Measurements from ENCODE around the gene SMNDC1.

GRCh38 chr10:110312206-110312605, 7.5 kb upstream of the SMNDC1 start:
- TF ChIP-seq POLR2AphosphoS2 (IDR thresholded peaks at IDR 0.05; ENCODE audit: low read depth, low read length), result no peak
- no peak for TF ChIP-seq POLR2A (IDR thresholded peaks at IDR 0.05; ENCODE audit: low read depth, low read length)
- TF ChIP-seq, protein P1, sequence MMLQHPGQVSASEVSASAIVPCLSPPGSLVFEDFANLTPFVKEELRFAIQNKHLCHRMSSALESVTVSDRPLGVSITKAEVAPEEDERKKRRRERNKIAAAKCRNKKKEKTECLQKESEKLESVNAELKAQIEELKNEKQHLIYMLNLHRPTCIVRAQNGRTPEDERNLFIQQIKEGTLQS (IDR thresholded peaks at IDR 0.05; ENCODE audit: borderline replicate concordance, extremely low read depth, low read depth, low read length), result no peak
- TF ChIP-seq, protein P2, sequence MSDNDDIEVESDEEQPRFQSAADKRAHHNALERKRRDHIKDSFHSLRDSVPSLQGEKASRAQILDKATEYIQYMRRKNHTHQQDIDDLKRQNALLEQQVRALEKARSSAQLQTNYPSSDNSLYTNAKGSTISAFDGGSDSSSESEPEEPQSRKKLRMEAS (IDR thresholded peaks at IDR 0.05; ENCODE audit: low read depth, low read length), result no peak
- no peak for TF ChIP-seq GATAD2B (conservative IDR thresholded peaks at IDR 0.05; ENCODE audit: low read depth)
- TF ChIP-seq, protein P3, sequence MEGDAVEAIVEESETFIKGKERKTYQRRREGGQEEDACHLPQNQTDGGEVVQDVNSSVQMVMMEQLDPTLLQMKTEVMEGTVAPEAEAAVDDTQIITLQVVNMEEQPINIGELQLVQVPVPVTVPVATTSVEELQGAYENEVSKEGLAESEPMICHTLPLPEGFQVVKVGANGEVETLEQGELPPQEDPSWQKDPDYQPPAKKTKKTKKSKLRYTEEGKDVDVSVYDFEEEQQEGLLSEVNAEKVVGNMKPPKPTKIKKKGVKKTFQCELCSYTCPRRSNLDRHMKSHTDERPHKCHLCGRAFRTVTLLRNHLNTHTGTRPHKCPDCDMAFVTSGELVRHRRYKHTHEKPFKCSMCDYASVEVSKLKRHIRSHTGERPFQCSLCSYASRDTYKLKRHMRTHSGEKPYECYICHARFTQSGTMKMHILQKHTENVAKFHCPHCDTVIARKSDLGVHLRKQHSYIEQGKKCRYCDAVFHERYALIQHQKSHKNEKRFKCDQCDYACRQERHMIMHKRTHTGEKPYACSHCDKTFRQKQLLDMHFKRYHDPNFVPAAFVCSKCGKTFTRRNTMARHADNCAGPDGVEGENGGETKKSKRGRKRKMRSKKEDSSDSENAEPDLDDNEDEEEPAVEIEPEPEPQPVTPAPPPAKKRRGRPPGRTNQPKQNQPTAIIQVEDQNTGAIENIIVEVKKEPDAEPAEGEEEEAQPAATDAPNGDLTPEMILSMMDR (IDR thresholded peaks at IDR 0.05 in 2 of 3, conservative IDR thresholded peaks at IDR 0.05 in 1 of 3; ENCODE audit: control insufficient read depth in 2 of 3, extremely low read depth in 1 of 3, insufficient read depth in 1 of 3, low read depth in 3 of 3, low read length in 3 of 3), result no peak
- no peak for TF ChIP-seq NRF1 (conservative IDR thresholded peaks at IDR 0.05; ENCODE audit: low read depth, low read length)
- TF ChIP-seq CHD4 (IDR thresholded peaks at IDR 0.05), result no peak
- TF ChIP-seq, protein P4, sequence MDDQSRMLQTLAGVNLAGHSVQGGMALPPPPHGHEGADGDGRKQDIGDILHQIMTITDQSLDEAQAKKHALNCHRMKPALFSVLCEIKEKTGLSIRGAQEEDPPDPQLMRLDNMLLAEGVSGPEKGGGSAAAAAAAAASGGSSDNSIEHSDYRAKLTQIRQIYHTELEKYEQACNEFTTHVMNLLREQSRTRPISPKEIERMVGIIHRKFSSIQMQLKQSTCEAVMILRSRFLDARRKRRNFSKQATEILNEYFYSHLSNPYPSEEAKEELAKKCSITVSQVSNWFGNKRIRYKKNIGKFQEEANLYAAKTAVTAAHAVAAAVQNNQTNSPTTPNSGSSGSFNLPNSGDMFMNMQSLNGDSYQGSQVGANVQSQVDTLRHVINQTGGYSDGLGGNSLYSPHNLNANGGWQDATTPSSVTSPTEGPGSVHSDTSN (IDR thresholded peaks at IDR 0.05; ENCODE audit: insufficient replicate concordance, low read depth, low read length), result no peak
- no peak for TF ChIP-seq ZBTB40 (IDR thresholded peaks at IDR 0.05; ENCODE audit: borderline replicate concordance)
- TF ChIP-seq CBX3 (IDR thresholded peaks at IDR 0.05; ENCODE audit: borderline replicate concordance, low read depth), result no peak
- no peak for TF ChIP-seq SIN3A (IDR thresholded peaks at IDR 0.05; ENCODE audit: low read depth, low read length)
- no peak for TF ChIP-seq NKRF (conservative IDR thresholded peaks at IDR 0.05)
- no peak for TF ChIP-seq TARDBP (IDR thresholded peaks at IDR 0.05; ENCODE audit: borderline replicate concordance)
